D341Med (cell line): ENCODE measurements around the gene AKAP6.
A peak's percentile ranks its signal among the peaks of the same experiment; 100 is the strongest.

Experiments
- DNase-seq: peaks from one replicate; pipeline ENCODE4 v3.0.0; 2012; ENCODE audit warnings: low spot score

Gene AKAP6

GRCh38 chr14:32405856-32406255 is 76.8 kb downstream of the AKAP6 start:
- no peak for DNase-seq

GRCh38 chr14:32407130-32407529 is 78.0 kb downstream of the AKAP6 start:
- DNase-seq: no peak

- DNase-seq: no peak
These were observed 78.9 kb downstream of the AKAP6 start for GRCh38 chr14:32408018-32408417.

- DNase-seq: no peak
These were observed 83.0 kb downstream of the AKAP6 start for GRCh38 chr14:32412103-32412502.

GRCh38 chr14:32412532-32412931 is 83.4 kb downstream of the AKAP6 start:
- DNase-seq: no peak

GRCh38 chr14:32413967-32414640 is 85.0 kb downstream of the AKAP6 start:
- DNase-seq: no peak

GRCh38 chr14:32414808-32415255 is 85.7 kb downstream of the AKAP6 start:
- DNase-seq: no peak

GRCh38 chr14:32417956-32418552 is 89.0 kb downstream of the AKAP6 start:
- DNase-seq: no peak

- DNase-seq: no peak
These were observed 90.3 kb downstream of the AKAP6 start for GRCh38 chr14:32419429-32419828.

GRCh38 chr14:32421781-32422180 is 92.7 kb downstream of the AKAP6 start:
- no peak for DNase-seq

GRCh38 chr14:32422440-32422839 is 93.3 kb downstream of the AKAP6 start:
- no peak for DNase-seq

- no peak for DNase-seq
These were observed 96.9 kb downstream of the AKAP6 start for GRCh38 chr14:32426028-32426427.

GRCh38 chr14:32426586-32427388 is 97.7 kb downstream of the AKAP6 start:
- peak; percentile 75 for DNase-seq

GRCh38 chr14:32427726-32428528 is 98.8 kb downstream of the AKAP6 start:
- peak; percentile 33 for DNase-seq

- DNase-seq: no peak
These were observed 99.8 kb downstream of the AKAP6 start for GRCh38 chr14:32428875-32429274.

GRCh38 chr14:32430326-32430725 is 101.2 kb downstream of the AKAP6 start:
- no peak for DNase-seq

GRCh38 chr14:32432813-32433538 is 103.9 kb downstream of the AKAP6 start:
- DNase-seq: no peak

- no peak for DNase-seq
These were observed 105.1 kb downstream of the AKAP6 start for GRCh38 chr14:32434180-32434579.

- no peak for DNase-seq
These were observed 105.8 kb downstream of the AKAP6 start for GRCh38 chr14:32434880-32435279.

- DNase-seq: no peak
These were observed 106.3 kb downstream of the AKAP6 start for GRCh38 chr14:32435411-32435810.

- DNase-seq: no peak
These were observed 107.9 kb downstream of the AKAP6 start for GRCh38 chr14:32436993-32437392.

GRCh38 chr14:32438517-32438916 is 109.4 kb downstream of the AKAP6 start:
- no peak for DNase-seq
